Activated CD8-positive, alpha-beta memory T cell treated with anti-CD3 and anti-CD28 coated beads, Interleukin-2, amount 10 ng/mL, durations not matched to agents 7 days and 5 days (primary cell): Measurements from ENCODE around the gene POTEE. TPM values are rescaled to one million over a fixed set of nuclear protein-coding genes. Genes with fewer than 3 reads are reported as not detected.
"Not testable (repeated sequence)": the region's sequence is repeated elsewhere in the genome, so short reads cannot be mapped to it uniquely, and the experiment has no call there.

Experiments used
- ATAC-seq: fragments of 150-1000 bp; cut with Tn5 transposase; one replicate; pipeline ENCODE4 v1.10.0; 2021; ENCODE audit warnings: moderate library complexity
- CTCF ChIA-PET: fragments of 350-600 bp; sonication (Branson Sonifier 250); formaldehyde crosslinking; loops from one replicate; lab custom pipeline; 2021; ENCODE audit warnings: antibody characterized with exemption; lab: Charles Lee
- DNase-seq: peaks from one replicate; pipeline ENCODE4 v3.0.0-alpha.2; 2020
- H3K27ac Mint-ChIP-seq: one replicate; pipeline ENCODE4 v1.8.0; 2021; ENCODE audit warnings: mild to moderate bottlenecking, mixed read lengths
- H3K27me3 Mint-ChIP-seq: one replicate; pipeline ENCODE4 v1.8.0; 2021; ENCODE audit warnings: mixed read lengths
- H3K36me3 Mint-ChIP-seq: one replicate; pipeline ENCODE4 v1.8.0; 2021; ENCODE audit warnings: mild to moderate bottlenecking, mixed read lengths
- H3K4me1 Mint-ChIP-seq: one replicate; pipeline ENCODE4 v1.8.0; 2021; ENCODE audit warnings: mixed read lengths
- H3K4me3 Mint-ChIP-seq: one replicate; pipeline ENCODE4 v1.8.0; 2021; ENCODE audit warnings: mild to moderate bottlenecking, moderate library complexity, mixed read lengths
- H3K9me3 Mint-ChIP-seq: one replicate; pipeline ENCODE4 v1.8.0; 2022; ENCODE audit warnings: low read depth, mixed read lengths
- total RNA-seq, 2 experiments: library from RNA; stranded (reverse); gene quantifications; one replicate each; pipeline ENCODE4 v1.2.3, GENCODE V29; 2021

Gene POTEE
- total RNA-seq = under 1 TPM; 0.32 to 0.40 TPM

DNA sequence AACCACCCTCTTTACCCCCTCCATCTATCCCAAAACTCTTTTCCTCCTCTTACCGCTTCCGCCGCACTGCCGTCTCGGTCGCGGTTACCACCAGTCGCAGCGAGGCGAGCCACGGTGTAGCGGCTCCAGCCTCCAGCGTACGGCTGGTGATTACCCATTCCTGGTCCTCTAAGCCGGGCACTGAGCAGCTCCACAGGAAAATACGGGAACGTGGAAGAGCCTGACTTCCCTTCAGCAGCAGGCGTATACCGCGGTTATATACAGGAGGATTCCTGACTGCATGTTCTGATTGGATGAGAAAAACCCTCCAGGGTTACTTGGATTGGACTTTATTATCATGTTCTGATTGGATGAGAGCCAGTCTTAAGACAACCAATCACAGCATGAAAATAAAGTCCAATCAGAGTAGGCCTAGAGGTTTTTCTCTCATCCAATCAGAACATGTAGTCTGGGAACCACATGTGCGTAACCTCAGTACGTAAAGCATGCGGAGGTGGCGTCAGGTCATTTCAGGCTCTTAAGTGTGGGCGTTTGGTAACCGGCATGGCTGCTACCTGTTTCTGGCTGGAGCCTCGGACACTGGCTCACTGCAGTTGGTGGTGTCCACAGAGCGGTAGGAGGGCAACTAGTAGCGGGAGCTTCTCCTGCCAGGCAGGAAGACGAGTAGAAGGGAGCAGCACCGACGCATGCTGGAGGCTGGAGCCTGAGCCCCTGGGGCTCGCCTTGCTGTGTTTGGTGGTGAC is at the start of gene POTEE:
Gene POTEE (plus strand): TSS at position 507 of the 743 bp plus-strand sequence. CDS start 8,867 bp downstream, outside the sequence.
- peaks cover 12% of the 10 kb centered on the region for H3K27me3 Mint-ChIP-seq
- ATAC-seq, H3K4me3 Mint-ChIP-seq, DNase-seq, H3K36me3 Mint-ChIP-seq, H3K4me1 Mint-ChIP-seq, H3K27ac Mint-ChIP-seq, CTCF ChIA-PET, H3K9me3 Mint-ChIP-seq: not testable (repeated sequence)

DNA sequence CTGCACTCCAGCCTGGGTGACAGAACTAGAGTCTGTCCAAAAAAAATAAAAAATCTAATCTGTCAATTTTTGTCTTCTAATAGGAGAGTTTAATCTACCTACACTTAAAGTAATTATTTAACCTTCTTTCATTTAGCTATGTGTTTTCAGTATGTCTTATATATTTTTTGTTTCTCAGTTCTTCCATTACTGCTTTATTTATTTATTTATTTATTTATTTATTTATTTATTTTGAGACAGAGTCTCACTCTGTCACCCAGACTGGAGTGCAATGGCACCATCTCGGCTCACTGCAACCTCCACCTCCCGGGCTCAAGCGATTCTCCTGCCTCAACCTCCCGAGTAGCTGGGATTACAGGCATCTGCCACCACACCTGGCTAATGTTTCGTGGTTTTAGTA is 43.8 kb upstream of the POTEE start:
- not testable (repeated sequence) for DNase-seq, H3K9me3 Mint-ChIP-seq, H3K4me1 Mint-ChIP-seq, H3K4me3 Mint-ChIP-seq, H3K27ac Mint-ChIP-seq, ATAC-seq, H3K36me3 Mint-ChIP-seq, H3K27me3 Mint-ChIP-seq
- CTCF ChIA-PET = interaction anchor here (3.2 kb wide), 1 partner anchor 11 kb away, joined by 10 read pairs; no protein-coding TSS in a partner anchor

DNA sequence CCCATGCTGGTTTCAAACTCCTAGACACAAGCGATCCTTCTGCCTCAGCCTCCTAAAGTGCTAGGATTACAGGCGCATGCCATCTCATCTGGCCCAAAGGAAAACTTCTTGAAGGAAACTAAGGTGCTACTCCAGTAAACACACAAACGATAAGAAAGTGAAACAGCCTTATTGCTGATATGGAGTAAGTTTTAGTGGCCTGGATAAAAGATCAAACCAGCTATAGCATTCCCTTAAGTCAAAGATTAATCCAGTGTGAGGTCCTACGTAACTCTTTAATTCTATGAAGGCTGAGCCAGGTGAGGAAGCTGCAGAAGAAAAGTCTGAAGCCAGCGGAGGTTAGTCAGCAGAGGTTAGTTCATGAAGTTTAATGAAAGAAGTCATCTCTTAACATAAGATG is 40.8 kb upstream of the POTEE start:
- CTCF ChIA-PET = interaction anchor here (1.3 kb wide), 1 partner anchor 14 kb away, joined by 3 read pairs; no protein-coding TSS in a partner anchor
- DNase-seq = no peak
- Mint-ChIP-seq H3K4me1 (no peaks in the 10 kb centered on the region), H3K27ac (no peak overlapping the region), H3K4me3 (no peak overlapping the region), H3K9me3 (no peaks in the 10 kb centered on the region), H3K27me3 (peaks cover 4% of the 10 kb centered on the region), H3K36me3 (no peaks in the 10 kb centered on the region)
- no peak for ATAC-seq

DNA sequence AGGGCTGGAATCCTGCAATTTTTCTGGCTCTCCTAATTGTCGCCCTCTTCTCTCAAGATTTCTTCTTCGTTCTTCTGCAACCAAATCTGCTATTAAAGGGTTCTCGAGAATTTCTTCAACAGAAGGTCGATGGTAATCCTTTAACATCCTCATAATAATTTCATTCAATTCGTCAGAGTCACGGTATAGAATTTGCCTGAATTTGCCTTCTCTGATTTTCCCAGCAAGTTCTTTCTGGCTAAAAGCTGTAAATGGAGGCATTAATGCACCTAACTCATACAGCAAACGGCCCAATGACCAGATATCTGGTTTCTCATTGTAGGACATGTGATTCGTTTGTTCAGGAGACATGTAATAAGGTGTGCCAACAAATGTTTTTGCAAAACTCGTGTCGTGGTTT is 31.3 kb upstream of the POTEE start:
- H3K9me3 Mint-ChIP-seq, DNase-seq, ATAC-seq, H3K27ac Mint-ChIP-seq, H3K4me1 Mint-ChIP-seq, CTCF ChIA-PET, H3K36me3 Mint-ChIP-seq, H3K4me3 Mint-ChIP-seq: not testable (repeated sequence)
- peaks cover 28% of the 10 kb centered on the region for H3K27me3 Mint-ChIP-seq

DNA sequence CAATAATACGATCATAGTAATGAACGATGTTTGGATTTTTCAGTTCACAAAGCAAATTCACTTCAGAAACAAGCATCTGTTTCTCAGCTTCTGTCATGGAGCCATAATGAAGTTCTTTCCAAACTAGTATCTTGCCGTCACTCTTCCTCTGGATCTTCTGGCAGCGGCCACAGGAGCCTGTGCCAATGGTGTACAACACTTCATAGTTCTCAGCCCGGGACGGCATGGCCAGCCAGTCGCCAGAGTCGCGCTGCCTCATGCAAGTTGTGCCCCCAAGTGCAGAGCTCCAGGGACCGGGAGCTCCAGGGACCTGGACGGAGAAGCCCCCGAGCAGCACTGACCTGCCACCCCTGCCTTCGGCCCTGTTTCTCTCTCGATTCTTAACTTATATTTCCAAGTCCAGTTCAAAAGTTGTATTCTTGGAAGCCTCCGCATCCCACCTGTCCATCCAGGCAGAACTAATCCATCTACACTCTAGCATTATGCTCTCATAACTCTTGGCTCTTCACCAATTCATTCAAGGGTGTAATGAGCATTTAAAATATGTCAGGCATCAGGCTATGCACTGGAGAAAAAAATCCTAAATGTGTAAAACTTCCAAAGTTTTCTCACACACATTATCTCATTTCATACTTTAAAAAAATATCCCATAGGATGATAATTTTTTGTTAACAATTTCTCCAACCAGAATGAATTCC is 30.5 kb upstream of the POTEE start:
- H3K9me3 Mint-ChIP-seq, H3K4me3 Mint-ChIP-seq, H3K36me3 Mint-ChIP-seq, H3K27ac Mint-ChIP-seq, ATAC-seq, DNase-seq, H3K4me1 Mint-ChIP-seq, CTCF ChIA-PET: not testable (repeated sequence)
- peaks cover 29% of the 10 kb centered on the region for H3K27me3 Mint-ChIP-seq

DNA sequence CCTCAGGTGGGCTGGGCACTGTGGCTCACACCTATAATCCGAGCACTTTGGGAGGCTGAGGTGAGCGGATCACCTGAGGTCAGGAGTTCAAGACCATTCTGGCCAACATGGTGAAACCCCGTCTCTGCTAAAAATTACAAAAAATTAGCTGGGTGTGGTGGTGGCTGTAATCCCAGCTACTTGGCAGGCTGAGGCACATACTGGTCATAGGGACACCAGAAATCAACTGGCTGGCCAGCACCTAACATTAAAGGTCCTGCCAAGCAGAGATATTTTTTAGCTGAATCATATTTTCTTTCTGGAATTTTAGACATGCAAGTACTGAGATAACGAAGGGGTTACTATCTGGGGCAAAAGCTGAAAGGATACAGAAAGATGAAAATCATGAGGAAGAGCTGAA is 27.9 kb upstream of the POTEE start:
- H3K36me3 Mint-ChIP-seq, CTCF ChIA-PET, H3K4me1 Mint-ChIP-seq, H3K9me3 Mint-ChIP-seq, DNase-seq, H3K4me3 Mint-ChIP-seq, H3K27ac Mint-ChIP-seq, ATAC-seq: not testable (repeated sequence)
- H3K27me3 Mint-ChIP-seq = peaks cover 25% of the 10 kb centered on the region

DNA sequence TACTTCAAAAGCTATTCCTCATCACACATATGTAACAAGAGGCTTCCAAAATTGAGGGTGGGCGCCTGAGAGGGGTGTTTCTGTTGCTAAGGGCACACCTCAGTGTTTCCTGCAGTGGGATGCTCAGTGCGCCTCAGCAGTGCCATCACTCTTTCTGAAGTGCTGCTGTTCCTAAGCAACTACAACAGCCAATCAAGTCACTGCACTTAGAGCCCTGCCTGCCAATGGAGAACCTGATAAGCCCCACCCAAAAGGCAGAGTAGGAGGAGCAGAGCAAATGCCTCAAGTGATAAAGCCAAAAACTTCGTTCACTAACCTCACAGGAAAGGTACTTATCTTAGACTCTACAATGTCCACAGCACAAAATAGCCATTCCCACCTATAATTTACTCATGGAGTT is 15.9 kb upstream of the POTEE start:
- H3K36me3 Mint-ChIP-seq, ATAC-seq, H3K9me3 Mint-ChIP-seq, CTCF ChIA-PET, H3K4me3 Mint-ChIP-seq, H3K4me1 Mint-ChIP-seq, DNase-seq, H3K27ac Mint-ChIP-seq: not testable (repeated sequence)
- peaks cover 44% of the 10 kb centered on the region for H3K27me3 Mint-ChIP-seq

DNA sequence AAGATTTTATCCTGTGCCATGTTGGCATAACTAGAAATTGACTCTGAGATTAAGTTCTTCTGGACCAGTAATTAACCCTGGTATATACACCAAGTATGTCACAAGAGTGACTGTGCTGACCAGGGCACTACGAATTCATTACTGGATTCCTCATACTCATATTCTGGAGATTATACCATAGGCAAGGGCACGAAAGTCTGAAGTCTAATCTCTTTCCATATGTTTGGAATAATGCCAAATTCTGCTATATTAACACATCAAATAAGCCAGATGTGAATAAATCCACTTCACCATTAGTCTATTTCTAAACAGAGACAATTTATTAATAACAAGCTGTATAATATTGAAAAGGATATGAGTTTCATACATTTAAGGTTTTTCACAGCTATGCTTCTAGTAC is 13.2 kb upstream of the POTEE start:
- H3K9me3 Mint-ChIP-seq, H3K4me3 Mint-ChIP-seq, DNase-seq, H3K4me1 Mint-ChIP-seq, ATAC-seq, CTCF ChIA-PET, H3K36me3 Mint-ChIP-seq, H3K27ac Mint-ChIP-seq: not testable (repeated sequence)
- H3K27me3 Mint-ChIP-seq = peaks cover 32% of the 10 kb centered on the region

DNA sequence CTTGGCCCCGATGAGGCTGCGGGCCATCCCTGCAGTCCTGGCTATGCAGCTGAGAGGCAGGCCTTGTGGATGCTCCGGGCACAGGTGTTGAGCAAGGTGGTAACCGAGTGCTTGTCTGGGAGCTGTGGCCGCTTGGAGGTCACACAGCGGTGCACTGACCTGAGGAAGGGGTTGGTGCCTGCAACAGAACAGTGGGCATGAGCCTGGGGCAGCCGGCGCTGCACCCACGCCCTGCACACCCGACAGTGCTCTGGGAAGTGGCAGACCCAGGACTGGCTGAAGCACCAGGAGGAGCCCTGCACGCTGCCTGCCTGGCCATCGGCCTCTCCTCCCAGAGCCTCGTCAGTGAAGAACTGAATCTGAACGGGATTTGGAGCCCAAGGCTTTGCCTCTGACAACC is 8.2 kb upstream of the POTEE start:
- ATAC-seq (no peak), DNase-seq (no peak)
- Mint-ChIP-seq H3K27me3 (peaks cover 19% of the 10 kb centered on the region), H3K4me3 (no peak overlapping the region), H3K4me1 (no peaks in the 10 kb centered on the region), H3K27ac (no peak overlapping the region), H3K36me3 (no peaks in the 10 kb centered on the region), H3K9me3 (no peaks in the 10 kb centered on the region)
- CTCF ChIA-PET = no interaction called here

DNA sequence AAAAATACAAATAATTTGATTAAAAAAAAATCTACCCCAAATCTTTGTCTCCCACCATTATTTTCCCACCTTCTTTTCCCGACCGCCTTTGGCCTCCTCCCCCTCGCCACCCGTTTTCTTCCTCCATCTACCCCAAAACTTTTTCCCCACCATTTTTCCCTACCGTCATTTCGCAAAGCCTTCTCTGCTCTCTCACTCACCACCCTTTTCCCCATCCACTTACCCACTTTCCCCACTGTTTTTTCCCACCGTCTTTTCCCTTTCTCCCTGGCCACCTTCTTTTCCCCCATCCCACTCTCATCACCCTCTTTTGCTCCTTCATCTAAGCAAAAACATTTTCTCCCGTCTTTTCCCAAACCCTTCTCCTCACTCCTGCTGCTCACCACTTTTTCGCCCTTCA is 1.5 kb upstream of the POTEE start:
- H3K9me3 Mint-ChIP-seq, ATAC-seq, H3K36me3 Mint-ChIP-seq, H3K4me3 Mint-ChIP-seq, H3K27ac Mint-ChIP-seq, CTCF ChIA-PET, DNase-seq, H3K4me1 Mint-ChIP-seq: not testable (repeated sequence)
- peaks cover 12% of the 10 kb centered on the region for H3K27me3 Mint-ChIP-seq

DNA sequence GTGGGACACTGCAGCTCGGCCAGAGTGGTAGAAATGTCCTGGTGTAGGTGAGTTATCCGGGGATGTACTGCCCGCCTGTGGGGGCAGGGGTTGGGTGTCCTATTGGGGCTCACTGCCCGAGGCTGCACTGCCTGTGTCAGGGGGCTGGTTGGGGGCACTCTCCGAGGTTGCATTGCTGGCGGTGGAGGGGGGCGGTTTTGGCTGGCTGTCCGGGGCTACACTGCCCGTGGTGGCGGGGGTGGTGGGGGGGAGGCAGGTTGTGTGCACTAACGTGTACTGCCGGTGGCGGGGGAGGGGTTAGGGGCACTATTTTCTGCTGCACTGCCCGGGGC is 403 bp downstream of the POTEE start:
- H3K27ac Mint-ChIP-seq, DNase-seq, ATAC-seq, H3K4me1 Mint-ChIP-seq, CTCF ChIA-PET, H3K9me3 Mint-ChIP-seq, H3K36me3 Mint-ChIP-seq, H3K4me3 Mint-ChIP-seq: not testable (repeated sequence)
- H3K27me3 Mint-ChIP-seq = peaks cover 10% of the 10 kb centered on the region

DNA sequence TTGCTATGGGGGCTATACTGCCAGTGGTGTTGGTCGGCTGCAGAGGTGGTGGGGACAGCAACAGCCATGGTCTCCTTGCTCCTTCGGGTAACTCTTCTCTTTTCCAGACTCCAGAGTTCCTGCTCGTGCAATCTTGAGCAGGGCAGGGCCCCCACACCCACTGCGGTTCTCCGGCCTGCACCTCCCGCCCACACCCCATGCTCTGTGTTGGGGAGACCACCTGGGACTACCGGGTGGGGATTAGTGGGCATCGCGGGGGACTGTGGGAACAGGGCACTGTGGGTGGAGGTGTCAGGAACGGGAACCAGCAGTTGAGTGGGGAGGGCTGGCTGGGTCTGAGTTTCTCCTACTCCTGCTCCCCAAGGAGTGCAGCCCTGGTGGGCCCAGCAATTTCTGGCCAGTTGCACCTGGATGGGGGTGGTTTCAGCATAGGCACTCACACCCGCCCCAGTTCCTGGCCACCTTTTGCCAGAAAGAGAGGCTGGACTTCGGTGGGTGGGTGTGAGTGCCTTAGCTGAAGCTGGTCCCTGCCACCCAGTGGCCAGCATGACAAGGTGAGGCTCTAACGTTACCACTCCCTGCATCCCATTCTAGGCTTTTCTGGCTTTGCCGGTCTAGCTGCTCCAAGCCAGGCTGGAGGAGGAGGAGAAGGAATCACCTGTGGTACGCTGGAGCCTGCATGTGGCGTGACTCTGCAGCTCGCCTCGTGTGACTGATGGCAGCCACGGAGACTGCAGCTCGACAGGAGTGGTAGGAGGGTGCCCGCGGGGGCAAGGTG is 1.3 kb downstream of the POTEE start:
- H3K9me3 Mint-ChIP-seq, H3K36me3 Mint-ChIP-seq, H3K27ac Mint-ChIP-seq, DNase-seq, H3K27me3 Mint-ChIP-seq, ATAC-seq, H3K4me1 Mint-ChIP-seq, H3K4me3 Mint-ChIP-seq, CTCF ChIA-PET: not testable (repeated sequence)

DNA sequence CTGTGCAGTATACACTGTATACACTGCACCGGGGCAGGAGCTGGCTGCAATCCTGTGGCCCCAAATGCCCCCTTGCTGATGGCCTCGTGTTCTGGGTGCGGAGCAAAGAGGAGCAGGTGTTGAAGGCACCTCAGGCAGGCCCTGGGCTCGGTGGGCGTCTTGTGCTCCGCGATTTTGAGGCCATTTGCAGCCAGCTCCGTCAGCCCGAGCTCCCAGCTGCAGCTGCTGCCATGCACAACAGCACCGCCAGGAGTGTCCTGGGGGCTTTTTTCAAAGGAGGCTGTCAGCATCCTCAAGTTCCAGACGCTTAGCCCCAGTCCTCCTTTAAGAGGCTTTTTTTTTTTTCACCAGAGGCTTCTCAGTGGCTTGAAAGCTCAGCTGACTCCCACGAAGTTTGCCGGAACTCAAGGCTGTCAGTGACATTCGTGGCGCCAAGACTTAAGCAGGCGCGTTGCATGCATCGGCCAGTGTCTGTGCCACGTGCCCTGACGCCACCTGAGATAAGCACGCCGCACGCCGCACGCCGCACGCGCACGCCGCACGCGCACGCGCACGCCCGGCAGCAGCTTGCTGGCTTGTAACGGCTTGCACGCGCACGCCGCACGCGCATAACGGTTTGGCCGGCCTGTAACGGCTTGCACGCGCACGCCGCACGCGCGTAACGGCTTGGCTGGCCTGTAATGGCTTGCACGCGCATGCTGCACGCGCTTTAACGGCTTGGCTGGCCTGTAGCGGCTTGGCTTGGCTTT is 8.1 kb downstream of the POTEE start:
- CTCF ChIA-PET, H3K27me3 Mint-ChIP-seq, H3K27ac Mint-ChIP-seq, ATAC-seq, H3K9me3 Mint-ChIP-seq, H3K4me1 Mint-ChIP-seq, H3K36me3 Mint-ChIP-seq, H3K4me3 Mint-ChIP-seq, DNase-seq: not testable (repeated sequence)
